GM12878 (cell line): ENCODE results near the gene IL3. TPM values are rescaled to one million over a fixed set of nuclear protein-coding genes. Genes with fewer than 3 reads are reported as not detected.

ENCODE experiments used
- ATAC-seq: fragments of 200-7000 bp; cut with Tn5 transposase; 3 replicates; pipeline ENCODE4 v1.9.1; 2020; ENCODE audit warnings: mild to moderate bottlenecking, moderate library complexity
- BruUV-seq: library from RNA; stranded (reverse); fragments of 400-500 nt; replicated peaks from 2 replicates; lab custom pipeline; 2021; lab: Mats Ljungman, UMichigan
- CTCF ChIA-PET: fragments of 300-600 bp; sonication (Branson Sonifier 250); formaldehyde crosslinking; extraction: SDS; loops from one replicate; lab custom pipeline; 2021; ENCODE audit warnings: inconsistent platforms; lab: Yijun Ruan, JAX
- POLR2A ChIA-PET: fragments of 350-600 bp; formaldehyde crosslinking; extraction: SDS; loops from one replicate; lab custom pipeline; 2021; ENCODE audit warnings: inconsistent platforms; lab: Charles Lee
- RAD21 ChIA-PET: fragments of 300-600 bp; sonication (Branson Sonifier 250); formaldehyde crosslinking; loops from one replicate; lab custom pipeline; 2023; ENCODE audit warnings: antibody characterized with exemption; ENCODE audit not compliant: unreplicated experiment; lab: Charles Lee
- SMC1A ChIA-PET: fragments of 300-600 bp; sonication (Branson Sonifier 250); formaldehyde crosslinking; loops from one replicate; lab custom pipeline; 2023; ENCODE audit not compliant: unreplicated experiment, uncharacterized antibody; lab: Charles Lee
- DNase-seq: peaks from one replicate; pipeline ENCODE4 v3.0.0-alpha.2; 2011; ENCODE audit warnings: low read depth, low spot score
- FAIRE-seq: peaks from 3 replicates; lab custom pipeline; 2011; peaks lifted over from hg19 to GRCh38; lab: Jason Lieb, UNC
- H2AFZ ChIP-seq: 2 replicates; pipeline ENCODE4 v1.6.0; 2011; ENCODE audit warnings: low read depth, low read length, control low read depth; ENCODE audit not compliant: control insufficient read depth
- H3K27ac ChIP-seq: 2 replicates; pipeline ENCODE4 v1.5.1; 2011; ENCODE audit warnings: control low read depth; ENCODE audit not compliant: control insufficient read depth, insufficient read depth
- H3K27me3 ChIP-seq, 2 experiments: replicated peaks in 1 of 2; 2 replicates each; pipeline versions ENCODE4 v1.6.0 to v1.6.1; 2011; ENCODE audit warnings: low read length in 1 of 2; ENCODE audit not compliant: control insufficient read depth in 2 of 2, insufficient read depth in 2 of 2
- H3K36me3 ChIP-seq, 2 experiments: 2 replicates each; pipeline ENCODE4 v1.5.1; 2011; ENCODE audit warnings: low read length in 1 of 2; ENCODE audit not compliant: control insufficient read depth in 2 of 2, insufficient read depth in 2 of 2
- H3K4me1 ChIP-seq: 2 replicates; pipeline ENCODE4 v1.6.1; 2011; ENCODE audit warnings: mild to moderate bottlenecking, low read length, moderate library complexity, mixed read lengths; ENCODE audit not compliant: control insufficient read depth, insufficient read depth
- H3K4me2 ChIP-seq: 2 replicates; pipeline ENCODE4 v1.6.0; 2011; ENCODE audit warnings: control low read depth; ENCODE audit not compliant: control insufficient read depth, insufficient read depth
- H3K4me3 ChIP-seq: fragments of 200-600 bp; sonication (generic); 2 replicates; pipeline ENCODE4 v1.5.1; 2016
- H3K79me2 ChIP-seq: 2 replicates; pipeline ENCODE4 v1.6.0; 2011; ENCODE audit warnings: low read length; ENCODE audit not compliant: control insufficient read depth, insufficient read depth
- H3K9ac ChIP-seq: 2 replicates; pipeline ENCODE4 v1.8.0; 2011; ENCODE audit warnings: low read length, control low read depth, mixed read lengths; ENCODE audit not compliant: control insufficient read depth, insufficient read depth
- H3K9me3 ChIP-seq: replicated peaks from 3 replicates; pipeline ENCODE4 v1.5.1; 2011; ENCODE audit warnings: mild to moderate bottlenecking, low read length; ENCODE audit not compliant: control insufficient read depth, insufficient read depth
- H4K20me1 ChIP-seq: 2 replicates; pipeline ENCODE4 v1.6.0; 2011; ENCODE audit not compliant: control insufficient read depth, insufficient read depth
- ASH2L ChIP-seq: fragments of 300-600, 200-600 bp; sonication (generic); IDR thresholded peaks from 2 replicates; pipeline ENCODE4 v1.6.1; 2017; ENCODE audit warnings: low read depth, mild to moderate bottlenecking, borderline replicate concordance
- BACH1 ChIP-seq: fragments of 450-650 bp; IDR thresholded peaks from 2 replicates; pipeline ENCODE4 v1.6.1; 2017; ENCODE audit warnings: mild to moderate bottlenecking, borderline replicate concordance
- CEBPB ChIP-seq, 2 experiments: fragments of 150-350 bp in 1 of 2; IDR thresholded peaks; 2 replicates each; pipeline ENCODE4 v1.6.1; 2012 to 2014; ENCODE audit warnings: low read depth in 2 of 2, low read length in 2 of 2, borderline replicate concordance in 1 of 2, inconsistent platforms in 1 of 2
- FOXM1 ChIP-seq: IDR thresholded peaks from 2 replicates; pipeline ENCODE4 v1.6.1; 2012; ENCODE audit warnings: low read depth, mild to moderate bottlenecking, inconsistent platforms, low read length, moderate library complexity
- JUND ChIP-seq: IDR thresholded peaks from 2 replicates; pipeline ENCODE4 v1.6.1; 2012; ENCODE audit warnings: low read depth, mild to moderate bottlenecking, low read length, improper control_type of control experiment, moderate library complexity
- KAT2A ChIP-seq: conservative IDR thresholded peaks from 2 replicates; pipeline ENCODE4 v1.6.1; 2011; ENCODE audit warnings: low read depth, low read length; ENCODE audit not compliant: control insufficient read depth
- NFXL1 ChIP-seq: fragments of 450-650 bp; IDR thresholded peaks from 2 replicates; pipeline ENCODE4 v1.6.1; 2017; ENCODE audit warnings: antibody characterized with exemption, mild to moderate bottlenecking, borderline replicate concordance
- PAX8 ChIP-seq: fragments of 450-650 bp; IDR thresholded peaks from 2 replicates; pipeline ENCODE4 v1.6.1; 2017; ENCODE audit warnings: mild to moderate bottlenecking, moderate library complexity
- POLR2AphosphoS5 ChIP-seq: IDR thresholded peaks from 2 replicates; pipeline ENCODE4 v1.6.1; 2011; ENCODE audit warnings: mild to moderate bottlenecking, low read length, inconsistent platforms
- RBBP5 ChIP-seq: fragments of 200-600 bp; sonication (generic); conservative IDR thresholded peaks from 2 replicates; pipeline ENCODE4 v1.6.1; 2016
- TCF12 ChIP-seq: IDR thresholded peaks from 2 replicates; pipeline ENCODE4 v1.6.1; 2011; ENCODE audit warnings: low read depth, mild to moderate bottlenecking, low read length
- ZNF24 ChIP-seq: fragments of 450-650 bp; IDR thresholded peaks from 2 replicates; pipeline ENCODE4 v1.6.1; 2017; ENCODE audit warnings: antibody characterized with exemption, mild to moderate bottlenecking
- WGBS: methylation state at CpG from one replicate; pipeline ENCODE4 v1.1.6; 2016; ENCODE audit warnings: low lambda C conversion rate; ENCODE audit not compliant: insufficient replicate concordance, insufficient coverage; ENCODE audit errors: missing lambda C conversion rate; 5-methylcytosine and 5-hydroxymethylcytosine counted together
- in situ Hi-C: fragments of 300-500 bp; cut with MboI; formaldehyde crosslinking; loops from 9 replicates; pipeline ENCODE4 v1.14.3; 2018; ENCODE audit warnings: mixed read lengths
- intact Hi-C: fragments of 100-400 bp; cut with micrococcal nuclease; formaldehyde crosslinking; loops from one replicate; pipeline ENCODE4 v1.14.2; 2022; ENCODE audit not compliant: unreplicated experiment
- polyA plus RNA-seq, 11 experiments: library from polyadenylated mRNA; depleted of rRNA in 4 of 11; unstranded in 6 of 11; stranded (reverse) in 5 of 11; fragments of >200 nt; fragmentation: Nextera tagmentation in 4 of 11; fragmentation: Illumina TruSeq in 1 of 11; extraction: Ambion mirVana in 4 of 11; extraction: Trizol in 1 of 11; gene quantifications; 1 replicate in 1 of 11; 2 replicates in 10 of 11; pipeline versions ENCODE4 v1.2.1 to v1.2.3, GENCODE V29; 2011 to 2016; ENCODE audit warnings: inconsistent platforms in 2 of 11, missing spikeins in 2 of 11, low read depth in 1 of 11
- total RNA-seq, 4 experiments: library from RNA; depleted of rRNA in 3 of 4; stranded (reverse); fragments of >200 nt in 3 of 4; fragmentation: Illumina TruSeq in 1 of 4; extraction: Trizol in 1 of 4; gene quantifications; 2 replicates each; pipeline versions ENCODE4 v1.2.1 to v1.2.3, GENCODE V29; 2013 to 2021
- TF ChIP-seq, protein P1 (sequence below): fragments of 450-650 bp; IDR thresholded peaks from 2 replicates; pipeline ENCODE4 v1.6.1; 2017; ENCODE audit warnings: mild to moderate bottlenecking, moderate library complexity
- TF ChIP-seq, protein P2 (sequence below): IDR thresholded peaks from 2 replicates; pipeline ENCODE4 v1.6.1; 2012; ENCODE audit warnings: low read depth, low read length, improper control_type of control experiment

Gene IL3
- total and polyA plus RNA-seq, 10 of the 15 experiments (the other 5 are each of a cell fraction or from before 2014, with no cell fraction given) = not detected

DNA sequence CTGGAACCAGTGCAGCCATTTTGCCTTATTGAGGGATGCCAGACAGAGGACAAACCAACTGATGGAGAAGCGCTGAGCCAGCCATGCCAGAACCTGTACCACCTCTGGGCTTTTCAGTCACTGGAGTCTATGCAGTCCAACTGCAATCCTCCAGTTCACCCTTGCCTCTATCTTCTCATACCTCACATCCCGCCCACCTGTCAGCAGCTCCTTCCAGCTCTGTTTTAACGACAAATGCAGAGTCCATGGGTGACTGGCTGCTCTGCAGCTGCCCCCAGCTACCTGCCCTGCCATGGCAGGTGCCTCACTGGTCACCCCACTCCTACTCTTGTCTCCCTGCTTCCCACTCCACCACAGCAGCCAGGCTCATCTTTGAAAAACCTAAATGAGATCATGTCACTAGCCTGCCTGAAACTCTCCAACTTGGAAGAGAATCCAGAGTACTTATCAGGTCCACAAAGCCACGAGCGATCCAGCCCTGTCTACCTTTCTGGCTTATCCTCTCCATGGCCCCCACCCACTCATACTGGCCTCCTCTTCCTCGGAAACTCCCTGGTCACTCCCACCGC is 35.0 kb upstream of the IL3 start (continued):
- TF ChIP-seq, protein P1, sequence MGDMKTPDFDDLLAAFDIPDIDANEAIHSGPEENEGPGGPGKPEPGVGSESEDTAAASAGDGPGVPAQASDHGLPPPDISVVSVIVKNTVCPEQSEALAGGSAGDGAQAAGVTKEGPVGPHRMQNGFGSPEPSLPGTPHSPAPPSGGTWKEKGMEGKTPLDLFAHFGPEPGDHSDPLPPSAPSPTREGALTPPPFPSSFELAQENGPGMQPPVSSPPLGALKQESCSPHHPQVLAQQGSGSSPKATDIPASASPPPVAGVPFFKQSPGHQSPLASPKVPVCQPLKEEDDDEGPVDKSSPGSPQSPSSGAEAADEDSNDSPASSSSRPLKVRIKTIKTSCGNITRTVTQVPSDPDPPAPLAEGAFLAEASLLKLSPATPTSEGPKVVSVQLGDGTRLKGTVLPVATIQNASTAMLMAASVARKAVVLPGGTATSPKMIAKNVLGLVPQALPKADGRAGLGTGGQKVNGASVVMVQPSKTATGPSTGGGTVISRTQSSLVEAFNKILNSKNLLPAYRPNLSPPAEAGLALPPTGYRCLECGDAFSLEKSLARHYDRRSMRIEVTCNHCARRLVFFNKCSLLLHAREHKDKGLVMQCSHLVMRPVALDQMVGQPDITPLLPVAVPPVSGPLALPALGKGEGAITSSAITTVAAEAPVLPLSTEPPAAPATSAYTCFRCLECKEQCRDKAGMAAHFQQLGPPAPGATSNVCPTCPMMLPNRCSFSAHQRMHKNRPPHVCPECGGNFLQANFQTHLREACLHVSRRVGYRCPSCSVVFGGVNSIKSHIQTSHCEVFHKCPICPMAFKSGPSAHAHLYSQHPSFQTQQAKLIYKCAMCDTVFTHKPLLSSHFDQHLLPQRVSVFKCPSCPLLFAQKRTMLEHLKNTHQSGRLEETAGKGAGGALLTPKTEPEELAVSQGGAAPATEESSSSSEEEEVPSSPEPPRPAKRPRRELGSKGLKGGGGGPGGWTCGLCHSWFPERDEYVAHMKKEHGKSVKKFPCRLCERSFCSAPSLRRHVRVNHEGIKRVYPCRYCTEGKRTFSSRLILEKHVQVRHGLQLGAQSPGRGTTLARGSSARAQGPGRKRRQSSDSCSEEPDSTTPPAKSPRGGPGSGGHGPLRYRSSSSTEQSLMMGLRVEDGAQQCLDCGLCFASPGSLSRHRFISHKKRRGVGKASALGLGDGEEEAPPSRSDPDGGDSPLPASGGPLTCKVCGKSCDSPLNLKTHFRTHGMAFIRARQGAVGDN = no peak
- TF ChIP-seq ASH2L (no peak), NFXL1 (no peak), FOXM1 (no peak)
- TF ChIP-seq, protein P2, sequence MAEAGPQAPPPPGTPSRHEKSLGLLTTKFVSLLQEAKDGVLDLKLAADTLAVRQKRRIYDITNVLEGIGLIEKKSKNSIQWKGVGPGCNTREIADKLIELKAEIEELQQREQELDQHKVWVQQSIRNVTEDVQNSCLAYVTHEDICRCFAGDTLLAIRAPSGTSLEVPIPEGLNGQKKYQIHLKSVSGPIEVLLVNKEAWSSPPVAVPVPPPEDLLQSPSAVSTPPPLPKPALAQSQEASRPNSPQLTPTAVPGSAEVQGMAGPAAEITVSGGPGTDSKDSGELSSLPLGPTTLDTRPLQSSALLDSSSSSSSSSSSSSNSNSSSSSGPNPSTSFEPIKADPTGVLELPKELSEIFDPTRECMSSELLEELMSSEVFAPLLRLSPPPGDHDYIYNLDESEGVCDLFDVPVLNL = no peak

DNA sequence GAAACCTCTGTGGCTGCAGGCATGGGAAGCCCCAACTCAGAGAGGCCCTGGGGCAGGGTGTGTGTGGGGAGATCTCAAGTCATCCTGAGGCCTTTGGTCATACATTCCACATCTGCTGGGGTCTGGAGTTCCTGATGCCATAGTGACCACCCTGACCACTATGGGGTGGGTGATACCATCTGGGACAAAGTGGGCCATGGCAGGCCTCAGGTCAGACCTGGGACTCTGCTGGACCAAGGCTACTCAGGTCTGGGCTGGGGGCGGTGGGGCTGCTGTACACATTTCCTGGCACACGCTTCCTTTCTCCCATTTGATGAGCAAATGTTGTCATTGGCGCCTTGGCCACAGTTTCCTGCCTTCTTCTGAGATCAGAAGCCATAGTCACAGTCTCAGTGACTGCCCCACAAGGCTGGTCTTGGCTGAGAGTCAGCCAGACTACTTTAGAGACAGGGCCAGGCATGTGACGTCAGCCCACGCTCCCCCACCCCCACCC is 33.9 kb upstream of the IL3 start:
- intact Hi-C loops (no loop called here), in situ Hi-C loops (no loop called here)
- no peaks in the 10 kb centered on the region for H3K36me3 ChIP-seq
- no peaks in the 10 kb centered on the region for H4K20me1 ChIP-seq
- H3K4me1 ChIP-seq = peaks cover 9% of the 10 kb centered on the region
- ChIA-PET RAD21 (no interaction called here), SMC1A (no interaction called here), CTCF (interaction anchor here (1.5 kb wide), 1 partner anchor 153 kb away, joined by 3 read pairs; no protein-coding TSS in a partner anchor), POLR2A (no interaction called here)
- 44% methylated on average over 5 of the region's 5 CpGs for WGBS
- H3K27ac ChIP-seq = no peak overlapping the region
- BruUV-seq = no TSS peak
- DNase-seq (no peak), FAIRE-seq (no peak), ATAC-seq (no peak)
- no peak overlapping the region for H3K4me3 ChIP-seq
- no peak overlapping the region for H3K4me2 ChIP-seq
- no peaks in the 10 kb centered on the region for H3K79me2 ChIP-seq
- no peaks in the 10 kb centered on the region for H3K9me3 ChIP-seq
- TF ChIP-seq POLR2AphosphoS5 (no peak), JUND (no peak), PAX8 (no peak), KAT2A (no peak), TCF12 (no peak), BACH1 (no peak), ZNF24 (no peak), CEBPB (IDR thresholded peaks at IDR 0.05; ENCODE audit: borderline replicate concordance in 1 of 2, low read depth in 2 of 2, low read length in 2 of 2) (no peak), RBBP5 (no peak)
- no peak overlapping the region for H3K9ac ChIP-seq
- H2AFZ ChIP-seq = no peak overlapping the region
- peaks cover 0 to 5% of the 10 kb centered on the region in 2 experiments; a peak in 2 of 4 replicates for H3K27me3 ChIP-seq
